ENCODE measurements around the gene CNDP2.

CNDP2 gene

DNA sequence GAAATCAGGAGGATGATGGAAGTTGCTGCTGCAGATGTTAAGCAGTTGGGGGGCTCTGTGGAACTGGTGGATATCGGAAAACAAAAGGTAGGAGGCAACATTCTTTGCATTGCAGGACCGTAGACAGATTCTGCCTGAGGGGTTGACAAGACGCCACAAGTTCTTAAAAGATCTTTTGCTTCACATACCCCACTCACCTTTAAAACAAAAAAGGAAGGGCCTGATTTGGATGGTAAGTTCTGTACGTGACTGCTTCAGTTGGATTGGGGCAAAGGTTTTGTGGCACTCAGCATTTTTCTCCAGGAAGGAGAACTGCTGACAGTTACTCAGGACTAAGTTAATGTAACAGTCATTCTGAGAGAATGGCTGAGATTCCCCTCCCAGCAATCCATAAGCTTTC, 5.2 kb downstream of the CNDP2 start:
- H3K4me2 ChIP-seq (ENCODE audit: low read depth, low read length) = peak overlapping the region; percentile 87
- no peaks in the 10 kb centered on the region for H3K9me2 ChIP-seq (replicated peaks; ENCODE audit: insufficient read depth, low read length)
- H3K4me3 ChIP-seq (ENCODE audit: low read length) = peak overlapping the region; percentile 72
- H2AFZ ChIP-seq (ENCODE audit: low read length) = no peak overlapping the region
- TF ChIP-seq, protein P1, sequence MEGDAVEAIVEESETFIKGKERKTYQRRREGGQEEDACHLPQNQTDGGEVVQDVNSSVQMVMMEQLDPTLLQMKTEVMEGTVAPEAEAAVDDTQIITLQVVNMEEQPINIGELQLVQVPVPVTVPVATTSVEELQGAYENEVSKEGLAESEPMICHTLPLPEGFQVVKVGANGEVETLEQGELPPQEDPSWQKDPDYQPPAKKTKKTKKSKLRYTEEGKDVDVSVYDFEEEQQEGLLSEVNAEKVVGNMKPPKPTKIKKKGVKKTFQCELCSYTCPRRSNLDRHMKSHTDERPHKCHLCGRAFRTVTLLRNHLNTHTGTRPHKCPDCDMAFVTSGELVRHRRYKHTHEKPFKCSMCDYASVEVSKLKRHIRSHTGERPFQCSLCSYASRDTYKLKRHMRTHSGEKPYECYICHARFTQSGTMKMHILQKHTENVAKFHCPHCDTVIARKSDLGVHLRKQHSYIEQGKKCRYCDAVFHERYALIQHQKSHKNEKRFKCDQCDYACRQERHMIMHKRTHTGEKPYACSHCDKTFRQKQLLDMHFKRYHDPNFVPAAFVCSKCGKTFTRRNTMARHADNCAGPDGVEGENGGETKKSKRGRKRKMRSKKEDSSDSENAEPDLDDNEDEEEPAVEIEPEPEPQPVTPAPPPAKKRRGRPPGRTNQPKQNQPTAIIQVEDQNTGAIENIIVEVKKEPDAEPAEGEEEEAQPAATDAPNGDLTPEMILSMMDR (IDR thresholded peaks at IDR 0.05; ENCODE audit: low read length) = no peak
- TF ChIP-seq EZH2 (optimal IDR thresholded peaks at IDR 0.05; ENCODE audit: low read depth, low read length) (no peak), EZH2phosphoT487 (IDR thresholded peaks at IDR 0.05; ENCODE audit: low read length) (no peak)
- H3K9me3 ChIP-seq (replicated peaks; ENCODE audit: insufficient read depth, low read length) = no peaks in the 10 kb centered on the region
- peaks cover 8% of the 10 kb centered on the region for H3K36me3 ChIP-seq (replicated peaks; ENCODE audit: insufficient read depth, low read length)
- H4K20me1 ChIP-seq (ENCODE audit: insufficient read depth, low read length) = no peaks in the 10 kb centered on the region
- peaks cover 86% of the 10 kb centered on the region for H3K79me2 ChIP-seq (ENCODE audit: low read length)
- peak; percentile 57 for DNase-seq
- peaks cover 46% of the 10 kb centered on the region for H3F3A ChIP-seq (ENCODE audit: insufficient read depth, low read length)
- H3K27me3 ChIP-seq (replicated peaks; ENCODE audit: insufficient read depth, low read length) = no peaks in the 10 kb centered on the region
- H3K27ac ChIP-seq (ENCODE audit: low read length) = peak overlapping the region; percentile 91
- H3K4me1 ChIP-seq (ENCODE audit: low read length) = peaks cover 25% of the 10 kb centered on the region
- H3K9ac ChIP-seq (ENCODE audit: low read length) = peak overlapping the region; percentile 76

DNA sequence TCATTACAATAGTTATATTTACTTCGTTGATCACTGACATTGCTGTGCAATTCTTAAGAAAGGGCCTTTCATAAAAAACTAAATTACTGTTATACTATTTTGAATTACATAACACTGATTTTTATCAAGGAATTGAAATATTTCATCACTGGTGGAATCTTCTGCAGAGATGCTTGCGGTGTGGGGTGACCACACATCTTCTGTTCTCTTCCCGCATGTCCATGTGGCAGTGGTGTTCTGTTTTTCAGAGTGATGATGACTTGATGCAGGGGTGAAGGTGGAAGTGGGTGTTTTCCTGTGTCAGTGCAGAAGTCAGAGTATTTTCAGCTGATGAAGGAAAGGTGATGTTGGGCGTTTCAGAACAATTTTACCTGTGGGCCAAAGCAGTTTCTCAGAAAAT, 7.0 kb downstream of the CNDP2 start:
- DNase-seq = no peak
- H3K9me2 ChIP-seq (replicated peaks; ENCODE audit: insufficient read depth, low read length) = no peaks in the 10 kb centered on the region
- no peak overlapping the region for H3K27ac ChIP-seq (ENCODE audit: low read length)
- H3F3A ChIP-seq (ENCODE audit: insufficient read depth, low read length) = peaks cover 34% of the 10 kb centered on the region
- H3K79me2 ChIP-seq (ENCODE audit: low read length) = peaks cover 86% of the 10 kb centered on the region
- TF ChIP-seq, protein P1 (IDR thresholded peaks at IDR 0.05; ENCODE audit: low read length) = no peak
- no peak for TF ChIP-seq EZH2phosphoT487 (IDR thresholded peaks at IDR 0.05; ENCODE audit: low read length)
- TF ChIP-seq EZH2 (optimal IDR thresholded peaks at IDR 0.05; ENCODE audit: low read depth, low read length) = no peak
- no peaks in the 10 kb centered on the region for H3K27me3 ChIP-seq (replicated peaks; ENCODE audit: insufficient read depth, low read length)
- H3K4me2 ChIP-seq (ENCODE audit: low read depth, low read length) = no peak overlapping the region
- H3K36me3 ChIP-seq (replicated peaks; ENCODE audit: insufficient read depth, low read length) = peaks cover 8% of the 10 kb centered on the region
- H2AFZ ChIP-seq (ENCODE audit: low read length) = no peak overlapping the region
- peaks cover 13% of the 10 kb centered on the region for H3K4me1 ChIP-seq (ENCODE audit: low read length)
- no peaks in the 10 kb centered on the region for H3K9me3 ChIP-seq (replicated peaks; ENCODE audit: insufficient read depth, low read length)
- H3K9ac ChIP-seq (ENCODE audit: low read length) = no peak overlapping the region
- no peaks in the 10 kb centered on the region for H4K20me1 ChIP-seq (ENCODE audit: insufficient read depth, low read length)
- no peak overlapping the region for H3K4me3 ChIP-seq (ENCODE audit: low read length)

- Histone ChIP-seq H3K9ac (ENCODE audit: low read length) (no peak overlapping the region), H3K27ac (ENCODE audit: low read length) (no peak overlapping the region), H3K4me3 (ENCODE audit: low read length) (no peak overlapping the region), H3K4me1 (ENCODE audit: low read length) (peaks cover 5% of the 10 kb centered on the region; the same call in 1 of the 2 replicates), H3K9me3 (replicated peaks; ENCODE audit: insufficient read depth, low read length) (no peaks in the 10 kb centered on the region), H3K36me3 (replicated peaks; ENCODE audit: insufficient read depth, low read length) (peaks cover 15% of the 10 kb centered on the region), H3K9me2 (replicated peaks; ENCODE audit: insufficient read depth, low read length) (no peaks in the 10 kb centered on the region), H3K4me2 (ENCODE audit: low read depth, low read length) (no peak overlapping the region), H3F3A (ENCODE audit: insufficient read depth, low read length) (peaks cover 9% of the 10 kb centered on the region), H3K27me3 (replicated peaks; ENCODE audit: insufficient read depth, low read length) (no peaks in the 10 kb centered on the region), H4K20me1 (ENCODE audit: insufficient read depth, low read length) (no peaks in the 10 kb centered on the region), H3K79me2 (ENCODE audit: low read length) (peaks cover 94% of the 10 kb centered on the region), H2AFZ (ENCODE audit: low read length) (no peak overlapping the region)
- no peak for DNase-seq
- no peak for TF ChIP-seq EZH2phosphoT487 (IDR thresholded peaks at IDR 0.05; ENCODE audit: low read length)
- TF ChIP-seq EZH2 (optimal IDR thresholded peaks at IDR 0.05; ENCODE audit: low read depth, low read length) = no peak
- TF ChIP-seq, protein P1 (IDR thresholded peaks at IDR 0.05; ENCODE audit: low read length) = no peak
These were observed 9.6 kb downstream of the CNDP2 start for GRCh38 chr18:74505776-74506175.

Measured in MM.1S (cell line).